Nephron (organoid): Measurements from ENCODE around the gene LPAR1.

Source experiments
- H3K27ac Mint-ChIP-seq, 3 experiments: 2 replicates each; pipeline ENCODE4 v1.8.0; 2020; ENCODE audit warnings: mixed read lengths in 3 of 3, mild to moderate bottlenecking in 2 of 3, moderate library complexity in 1 of 3
- H3K27me3 Mint-ChIP-seq: 2 replicates; pipeline ENCODE4 v1.8.0; 2021; ENCODE audit warnings: low read depth, mild to moderate bottlenecking, moderate library complexity, mixed read lengths
- H3K36me3 Mint-ChIP-seq: 2 replicates; pipeline ENCODE4 v1.8.0; 2020; ENCODE audit warnings: low read depth, mixed read lengths
- H3K4me1 Mint-ChIP-seq: 2 replicates; pipeline ENCODE4 v1.8.0; 2020; ENCODE audit warnings: mixed read lengths
- H3K4me3 Mint-ChIP-seq, 3 experiments: 2 replicates each; pipeline ENCODE4 v1.8.0; 2020; ENCODE audit warnings: mild to moderate bottlenecking in 3 of 3, mixed read lengths in 3 of 3, moderate library complexity in 2 of 3
- H3K9me3 Mint-ChIP-seq: 2 replicates; pipeline ENCODE4 v1.8.0; 2020; ENCODE audit warnings: mixed read lengths
- TF ChIP-seq, protein P1 (sequence below), 3 experiments: fragments of 200-600 bp; sonication (generic); IDR thresholded peaks; one replicate each; pipeline ENCODE4 v1.5.0; 2021; ENCODE audit warnings: antibody characterized with exemption in 3 of 3; ENCODE audit not compliant: unreplicated experiment in 3 of 3

The LPAR1 gene

DNA sequence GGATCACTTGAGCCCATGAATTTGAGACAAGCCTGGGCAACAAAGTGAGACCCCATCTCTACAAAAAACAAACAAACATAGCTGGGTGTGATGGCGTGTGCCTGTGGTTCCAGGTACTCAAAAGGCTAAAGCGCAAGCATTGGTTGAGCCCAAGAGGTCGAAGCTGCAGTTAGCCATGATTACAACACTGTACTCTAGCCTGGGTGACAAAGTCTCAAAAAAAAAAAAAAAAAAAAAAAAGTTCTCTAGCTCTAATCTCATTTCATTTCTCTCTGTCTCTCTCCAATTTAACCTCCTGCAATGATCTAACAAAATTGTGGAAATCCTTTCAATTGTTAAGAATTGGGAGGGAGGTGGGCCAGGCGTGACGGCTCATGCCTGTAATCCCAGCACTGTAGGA, 33.3 kb downstream of the LPAR1 start:
- peaks cover 23% of the 10 kb centered on the region for H3K36me3 Mint-ChIP-seq
- H3K4me1 Mint-ChIP-seq = peaks cover 26% of the 10 kb centered on the region
- TF ChIP-seq, protein P1, sequence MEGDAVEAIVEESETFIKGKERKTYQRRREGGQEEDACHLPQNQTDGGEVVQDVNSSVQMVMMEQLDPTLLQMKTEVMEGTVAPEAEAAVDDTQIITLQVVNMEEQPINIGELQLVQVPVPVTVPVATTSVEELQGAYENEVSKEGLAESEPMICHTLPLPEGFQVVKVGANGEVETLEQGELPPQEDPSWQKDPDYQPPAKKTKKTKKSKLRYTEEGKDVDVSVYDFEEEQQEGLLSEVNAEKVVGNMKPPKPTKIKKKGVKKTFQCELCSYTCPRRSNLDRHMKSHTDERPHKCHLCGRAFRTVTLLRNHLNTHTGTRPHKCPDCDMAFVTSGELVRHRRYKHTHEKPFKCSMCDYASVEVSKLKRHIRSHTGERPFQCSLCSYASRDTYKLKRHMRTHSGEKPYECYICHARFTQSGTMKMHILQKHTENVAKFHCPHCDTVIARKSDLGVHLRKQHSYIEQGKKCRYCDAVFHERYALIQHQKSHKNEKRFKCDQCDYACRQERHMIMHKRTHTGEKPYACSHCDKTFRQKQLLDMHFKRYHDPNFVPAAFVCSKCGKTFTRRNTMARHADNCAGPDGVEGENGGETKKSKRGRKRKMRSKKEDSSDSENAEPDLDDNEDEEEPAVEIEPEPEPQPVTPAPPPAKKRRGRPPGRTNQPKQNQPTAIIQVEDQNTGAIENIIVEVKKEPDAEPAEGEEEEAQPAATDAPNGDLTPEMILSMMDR (IDR thresholded peaks at IDR 0.05; ENCODE audit: unreplicated experiment in 3 of 3) = no peak
- H3K27me3 Mint-ChIP-seq = peaks cover 3% of the 10 kb centered on the region
- H3K27ac Mint-ChIP-seq = no peak overlapping the region
- H3K4me3 Mint-ChIP-seq = no peak overlapping the region
- H3K9me3 Mint-ChIP-seq = no peaks in the 10 kb centered on the region

DNA sequence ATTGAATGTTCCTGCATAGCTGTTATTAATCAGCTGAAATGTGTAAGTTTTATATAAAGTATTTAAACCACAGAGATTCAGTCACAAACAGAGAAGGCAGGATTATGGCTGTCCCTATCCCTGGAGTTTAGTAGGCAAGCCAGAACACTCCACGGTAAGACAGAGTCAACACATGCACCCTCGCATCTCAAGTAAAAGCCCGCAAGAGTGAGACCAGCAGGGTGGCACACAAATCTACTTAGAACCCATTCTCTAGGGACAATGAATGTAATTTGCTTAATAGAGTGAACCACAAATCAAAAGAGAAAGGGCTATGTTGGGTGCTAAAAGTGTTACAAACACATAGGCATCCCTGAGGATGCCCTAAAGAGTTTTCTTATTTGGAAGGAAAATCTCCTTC, 35.1 kb downstream of the LPAR1 start:
- TF ChIP-seq, protein P1 (IDR thresholded peaks at IDR 0.05; ENCODE audit: unreplicated experiment in 3 of 3) = no peak
- Mint-ChIP-seq H3K27me3 (peaks cover 3% of the 10 kb centered on the region), H3K4me1 (peaks cover 38% of the 10 kb centered on the region), H3K9me3 (no peaks in the 10 kb centered on the region), H3K36me3 (peaks cover 20% of the 10 kb centered on the region), H3K27ac (no peak overlapping the region), H3K4me3 (no peak overlapping the region)

DNA sequence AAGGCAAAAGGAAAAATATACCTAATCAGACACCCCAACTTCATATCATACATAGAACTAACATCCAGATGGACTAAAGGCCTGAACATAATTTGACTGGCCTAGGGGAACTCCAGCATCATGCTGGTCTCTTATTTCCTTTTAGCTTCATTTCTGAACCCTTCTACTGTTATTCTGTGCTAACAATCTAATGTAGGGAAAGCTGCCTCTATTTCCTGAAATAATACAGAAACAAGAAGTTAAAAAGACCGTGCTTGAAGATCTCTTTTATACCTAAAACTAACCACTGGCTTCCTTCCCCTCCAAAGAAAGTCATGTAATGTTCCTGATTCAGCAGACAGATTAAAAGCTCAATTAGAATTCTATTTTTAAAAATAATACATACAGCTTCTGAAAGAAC, 36.7 kb downstream of the LPAR1 start:
- Mint-ChIP-seq H3K4me3 (no peak overlapping the region), H3K9me3 (no peaks in the 10 kb centered on the region), H3K36me3 (peaks cover 22% of the 10 kb centered on the region), H3K27me3 (peaks cover 3% of the 10 kb centered on the region), H3K27ac (no peak overlapping the region), H3K4me1 (peaks cover 43% of the 10 kb centered on the region)
- TF ChIP-seq, protein P1 (IDR thresholded peaks at IDR 0.05; ENCODE audit: unreplicated experiment in 3 of 3) = no peak

DNA sequence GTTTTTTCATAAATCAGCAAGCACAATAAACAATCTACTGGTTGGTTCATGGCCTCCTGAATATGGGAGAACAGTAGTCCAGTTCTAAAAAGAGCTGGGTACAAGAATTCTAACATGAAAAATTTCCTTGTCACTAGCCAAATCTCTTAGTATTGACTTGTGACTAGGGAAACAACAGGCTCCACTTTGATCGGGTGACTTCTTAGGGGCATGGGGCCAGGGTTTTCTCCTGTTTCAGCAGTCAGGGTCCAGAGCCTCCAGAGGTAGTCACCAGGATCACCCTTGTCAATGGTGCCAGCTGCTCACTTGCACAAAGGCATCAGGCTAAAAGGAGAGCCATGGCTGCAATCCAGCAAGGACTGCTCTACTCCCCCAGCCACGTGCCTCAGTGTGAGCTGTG, 38.1 kb downstream of the LPAR1 start:
- Mint-ChIP-seq H3K4me1 (peaks cover 43% of the 10 kb centered on the region), H3K27me3 (no peaks in the 10 kb centered on the region), H3K4me3 (no peak overlapping the region), H3K27ac (peak overlapping the region in 1 of 3 experiments; percentile 30), H3K36me3 (peaks cover 14% of the 10 kb centered on the region), H3K9me3 (no peaks in the 10 kb centered on the region)
- TF ChIP-seq, protein P1 (IDR thresholded peaks at IDR 0.05; ENCODE audit: unreplicated experiment in 3 of 3) = no peak

DNA sequence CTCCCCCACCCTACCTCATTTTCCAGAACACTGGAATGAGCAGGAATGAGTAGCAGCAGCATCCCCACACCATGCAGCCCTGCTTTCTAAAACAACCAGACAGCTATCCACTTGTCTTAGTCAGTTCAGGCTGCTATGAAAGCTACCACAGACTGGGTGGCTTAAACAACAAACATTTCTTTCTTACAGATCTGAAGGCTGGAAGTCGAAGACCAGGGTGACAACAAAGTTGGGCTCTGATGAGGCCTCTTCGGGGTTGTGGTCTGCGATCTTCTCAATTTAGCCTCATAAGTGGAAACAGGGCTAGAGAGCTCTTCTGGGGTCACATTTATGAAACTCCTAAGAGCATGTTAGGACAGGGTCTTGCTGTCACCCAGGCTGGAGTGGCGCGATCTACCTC, 38.9 kb downstream of the LPAR1 start:
- Mint-ChIP-seq H3K4me3 (no peak overlapping the region), H3K27ac (no peak overlapping the region), H3K4me1 (peaks cover 51% of the 10 kb centered on the region), H3K36me3 (peaks cover 9% of the 10 kb centered on the region), H3K9me3 (no peaks in the 10 kb centered on the region), H3K27me3 (no peaks in the 10 kb centered on the region)
- TF ChIP-seq, protein P1 (IDR thresholded peaks at IDR 0.05; ENCODE audit: unreplicated experiment in 3 of 3) = no peak

DNA sequence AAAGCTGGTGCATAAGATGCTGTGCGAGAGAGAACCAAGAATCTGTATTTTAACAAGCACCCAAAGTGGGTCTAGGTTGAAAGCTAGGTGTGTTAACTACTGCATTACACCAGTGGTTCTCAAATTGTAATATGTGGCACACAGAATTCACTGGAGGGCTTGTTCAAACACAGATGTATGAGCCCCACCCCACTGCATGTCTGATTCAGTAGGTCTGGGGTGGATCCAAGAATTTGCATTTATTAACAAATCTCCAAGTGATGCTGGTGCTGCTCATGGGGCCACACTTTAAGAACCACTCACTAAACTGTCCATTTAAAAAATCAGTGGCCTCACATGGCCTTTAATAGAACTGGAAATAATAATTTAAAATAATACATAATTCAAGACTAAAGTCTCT, 40.4 kb downstream of the LPAR1 start:
- Mint-ChIP-seq H3K27me3 (no peaks in the 10 kb centered on the region), H3K4me1 (peaks cover 57% of the 10 kb centered on the region), H3K36me3 (peaks cover 4% of the 10 kb centered on the region), H3K9me3 (no peaks in the 10 kb centered on the region), H3K27ac (no peak overlapping the region), H3K4me3 (no peak overlapping the region)
- TF ChIP-seq, protein P1 (IDR thresholded peaks at IDR 0.05; ENCODE audit: unreplicated experiment in 3 of 3) = no peak
